Lower leg skin (tissue), 4 donors: ENCODE data around the gene ZNF414. TPM values are rescaled to one million over a fixed set of nuclear protein-coding genes. Genes with fewer than 3 reads are reported as not detected.

Experiments
- DNase-seq, 2 donors: peaks; one replicate each; pipeline ENCODE4 v3.0.0-alpha.2; 2019; ENCODE audit warnings: low spot score in 2 of 2
- H3K4me3 ChIP-seq: fragments of 200-600 bp; sonication (generic); 2 replicates; pipeline ENCODE4 v1.5.1; 2017; ENCODE audit warnings: mild to moderate bottlenecking, low read depth; ENCODE audit not compliant: poor library complexity, severe bottlenecking
- CTCF ChIP-seq, 3 donors: fragments of 450-650 bp; IDR thresholded peaks; one replicate each; pipeline ENCODE4 v1.5.1; 2016; ENCODE audit warnings: antibody characterized with exemption in 3 of 3, mild to moderate bottlenecking in 3 of 3, moderate library complexity in 2 of 3
- POLR2A ChIP-seq, 2 donors: fragments of 450-650 bp; IDR thresholded peaks; one replicate each; pipeline ENCODE4 v1.6.1; 2016 to 2017; ENCODE audit warnings: antibody characterized with exemption in 2 of 2, mild to moderate bottlenecking in 1 of 2, moderate library complexity in 1 of 2
- WGBS, 2 donors: methylation state at CpG; one replicate each; pipeline ENCODE4 v1.1.5; 2018; 5-methylcytosine and 5-hydroxymethylcytosine counted together
- intact Hi-C: fragments of 100-400 bp; cut with DNase I; formaldehyde crosslinking; loops from one replicate; pipeline ENCODE4 v1.15.0; 2023; ENCODE audit warnings: low total_unique reads
- total RNA-seq, 4 donors: library from RNA; depleted of rRNA; stranded (reverse); fragments of >200 nt; gene quantifications; one replicate each; pipeline ENCODE4 v1.1.0, GENCODE V29; 2016

ZNF414 gene
- total RNA-seq, 4 donors from 2014 or later, result 14.8 to 42.2 (median 18.8) TPM

- H3K4me3 ChIP-seq, result no peak overlapping the region
- TF ChIP-seq CTCF (IDR thresholded peaks at IDR 0.05), result no peak
- no peak for TF ChIP-seq POLR2A (IDR thresholded peaks at IDR 0.05)
- WGBS, 2 donors, result 76 to 98% methylated on average over 6 of the region's 6 CpGs
- no peak for DNase-seq
- intact Hi-C loops, result loop anchor here (10.0 kb wide), 1 partner anchor 147 kb away; no protein-coding TSS in a partner anchor
Observed at GRCh38 chr19:8501516-8501915, 12.5 kb downstream of the ZNF414 start.

GRCh38 chr19:8500158-8500557, 13.8 kb downstream of the ZNF414 start:
- WGBS, 2 donors, result 69% methylated on average over 7 of the region's 7 CpGs
- intact Hi-C loops, result loop anchor here (10.0 kb wide), 1 partner anchor 145 kb away; no protein-coding TSS in a partner anchor
- no peak overlapping the region for H3K4me3 ChIP-seq

GRCh38 chr19:8499048-8499833, 14.7 kb downstream of the ZNF414 start:
- no peak for DNase-seq
- no peak for TF ChIP-seq POLR2A (IDR thresholded peaks at IDR 0.05)
- TF ChIP-seq CTCF (IDR thresholded peaks at IDR 0.05), result no peak
- 87 to 94% methylated on average over 38 to 41 of the region's 41 CpGs for WGBS, 2 donors
- intact Hi-C loops, result no loop called here
- H3K4me3 ChIP-seq, result no peak overlapping the region

More at GRCh38 chr19:8500158-8500557, 13.8 kb downstream of the ZNF414 start:
- TF ChIP-seq CTCF (IDR thresholded peaks at IDR 0.05) (no peak), POLR2A (IDR thresholded peaks at IDR 0.05) (no peak)
- DNase-seq, result no peak

GRCh38 chr19:8498295-8498694, 15.7 kb downstream of the ZNF414 start:
- intact Hi-C loops, result no loop called here
- no peak overlapping the region for H3K4me3 ChIP-seq
- 96 to 97% methylated on average over 16 to 20 of the region's 22 CpGs for WGBS, 2 donors
- TF ChIP-seq POLR2A (IDR thresholded peaks at IDR 0.05) (no peak), CTCF (IDR thresholded peaks at IDR 0.05) (no peak)
- DNase-seq, result no peak

- intact Hi-C loops, result no loop called here
- no peak overlapping the region for H3K4me3 ChIP-seq
- DNase-seq, result no peak
- TF ChIP-seq CTCF (IDR thresholded peaks at IDR 0.05) (no peak), POLR2A (IDR thresholded peaks at IDR 0.05) (no peak)
- WGBS, 2 donors, result 38 to 44% methylated on average over 5 to 7 of the region's 7 CpGs
Observed at GRCh38 chr19:8494158-8494557, 19.8 kb downstream of the ZNF414 start.
